DMS 273 treated with DMSO at 0.1 percent for 48 hours (cell line): ENCODE results near the gene CALB2.
"Not testable (repeated sequence)": the region's sequence is repeated elsewhere in the genome, so short reads cannot be mapped to it uniquely, and the experiment has no call there.

Experiments
- DNase-seq: peaks from one replicate; lab custom pipeline; 2025; lab: John Stamatoyannopoulos, UW

CALB2 gene

DNA sequence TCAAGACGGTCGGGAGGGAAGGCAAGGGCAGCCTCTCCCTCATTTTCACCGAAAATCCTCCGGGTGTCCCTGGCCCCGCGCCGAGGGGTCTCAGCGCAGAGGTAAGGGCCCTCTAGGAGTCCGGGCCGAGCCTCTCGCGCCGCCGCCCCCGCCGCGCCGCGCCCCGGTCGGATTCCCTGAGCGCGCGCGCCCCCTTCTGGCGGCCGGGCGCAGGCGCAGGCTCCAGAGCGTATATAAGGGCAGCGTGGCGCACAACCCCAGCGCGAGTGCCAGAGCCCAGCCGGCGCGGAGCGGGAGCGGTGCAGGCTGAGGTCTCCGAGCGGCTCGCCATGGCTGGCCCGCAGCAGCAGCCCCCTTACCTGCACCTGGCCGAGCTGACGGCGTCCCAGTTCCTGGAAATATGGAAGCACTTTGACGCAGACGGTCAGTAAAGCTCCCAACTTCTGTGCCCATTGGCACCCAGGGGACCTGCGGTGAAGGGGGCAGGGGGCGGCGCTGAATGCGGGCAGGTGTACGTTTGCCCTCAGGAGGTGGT lies at the start of gene CALB2:
Gene CALB2 (plus strand): TSS at position 260 of the 535 bp plus-strand sequence. CDS start 70 bp downstream, at position 330.
- peak; percentile 24 for DNase-seq

DNA sequence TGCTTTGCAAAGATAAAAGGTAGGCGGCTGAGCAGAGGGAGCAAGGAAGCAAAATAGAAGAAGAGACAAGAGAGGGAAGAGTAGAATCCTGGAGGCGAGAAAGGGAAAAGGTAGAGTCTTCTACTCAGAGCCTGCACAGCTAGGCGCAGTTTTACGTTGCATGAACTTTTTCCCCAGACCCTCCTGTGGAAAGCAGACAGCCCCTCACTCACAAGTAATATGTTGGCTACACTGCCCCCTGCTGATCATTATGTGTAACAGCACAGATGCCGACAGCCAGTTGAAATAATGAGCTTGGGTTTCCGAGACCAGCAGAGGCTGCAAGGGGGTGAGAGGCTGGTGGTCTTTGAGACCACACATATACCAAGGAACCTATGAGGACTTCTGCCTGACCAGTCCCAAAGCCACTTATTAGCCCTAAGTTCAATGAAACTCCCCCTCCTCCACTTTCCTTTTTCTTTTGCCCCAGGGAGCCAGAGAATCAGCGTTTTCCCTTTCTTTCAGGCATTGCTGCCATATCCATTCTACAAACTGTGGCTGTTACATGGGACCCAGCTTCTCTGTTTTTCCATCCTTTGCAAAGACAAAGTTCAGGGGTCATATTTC lies 46.9 kb upstream of the CALB2 start:
- DNase-seq: no peak

DNA sequence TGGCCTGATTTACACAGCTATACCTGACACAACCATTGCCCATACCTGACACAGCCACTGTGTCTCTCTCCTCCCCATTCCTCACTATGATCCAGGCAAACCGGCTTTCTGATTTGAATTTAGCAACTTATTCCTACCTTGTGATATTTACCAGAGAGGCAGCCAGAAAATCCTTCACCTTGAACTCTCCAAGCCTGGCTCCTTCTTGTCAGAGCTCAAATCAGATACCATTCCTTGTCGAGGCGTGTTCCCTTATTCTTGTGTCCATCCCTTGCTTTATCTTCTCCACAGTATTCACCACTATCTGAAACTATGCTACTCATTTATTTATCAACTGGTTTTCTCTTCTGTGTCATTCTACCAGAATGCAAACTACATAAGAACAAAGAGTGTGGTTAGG lies 44.9 kb upstream of the CALB2 start:
- DNase-seq: not testable (repeated sequence)

GRCh38 chr16:71315269-71315668 lies 43.3 kb upstream of the CALB2 start:
- no peak for DNase-seq

DNA sequence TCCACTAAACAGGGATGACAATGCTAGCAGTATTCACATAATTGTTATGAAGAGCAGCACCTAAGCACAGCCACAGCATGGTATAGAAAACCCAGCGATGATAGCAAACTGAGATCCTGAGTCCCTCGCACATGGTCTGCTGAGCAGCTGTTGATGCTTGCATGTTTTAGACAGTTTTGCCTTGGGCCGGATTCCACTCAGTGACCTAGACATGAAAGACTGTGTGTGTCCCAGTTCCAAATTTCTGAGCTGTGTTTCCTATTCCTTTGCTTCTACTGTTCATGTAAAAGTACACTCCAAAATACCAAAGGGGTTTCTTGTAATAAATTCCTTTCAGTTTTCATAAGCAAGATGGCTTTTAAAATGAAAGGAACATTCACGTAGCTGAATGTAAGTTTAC lies 38.5 kb upstream of the CALB2 start:
- no peak for DNase-seq

GRCh38 chr16:71327720-71328119 lies 30.8 kb upstream of the CALB2 start:
- DNase-seq: no peak

DNA sequence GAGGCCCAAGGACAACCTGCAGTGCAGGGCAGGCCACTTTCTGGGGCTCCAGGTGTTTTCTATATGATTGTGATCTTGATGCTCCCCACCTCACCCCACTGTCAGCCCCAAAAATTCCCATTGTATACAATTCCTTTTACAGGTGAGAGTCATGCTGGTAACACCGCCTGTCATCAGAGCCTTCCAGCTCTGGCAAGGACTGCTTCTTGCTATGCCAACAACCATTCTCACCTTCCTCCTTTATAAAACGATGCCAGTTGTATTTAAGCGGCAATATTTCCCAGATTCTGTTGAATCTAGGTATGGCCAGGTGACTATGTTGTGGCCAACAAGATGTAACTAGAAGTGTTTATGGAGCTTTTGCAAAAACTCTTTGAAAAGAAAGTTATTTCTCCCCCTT lies 30.4 kb upstream of the CALB2 start:
- no peak for DNase-seq

- DNase-seq: no peak
These were observed 20.9 kb upstream of the CALB2 start for GRCh38 chr16:71337631-71338030.

DNA sequence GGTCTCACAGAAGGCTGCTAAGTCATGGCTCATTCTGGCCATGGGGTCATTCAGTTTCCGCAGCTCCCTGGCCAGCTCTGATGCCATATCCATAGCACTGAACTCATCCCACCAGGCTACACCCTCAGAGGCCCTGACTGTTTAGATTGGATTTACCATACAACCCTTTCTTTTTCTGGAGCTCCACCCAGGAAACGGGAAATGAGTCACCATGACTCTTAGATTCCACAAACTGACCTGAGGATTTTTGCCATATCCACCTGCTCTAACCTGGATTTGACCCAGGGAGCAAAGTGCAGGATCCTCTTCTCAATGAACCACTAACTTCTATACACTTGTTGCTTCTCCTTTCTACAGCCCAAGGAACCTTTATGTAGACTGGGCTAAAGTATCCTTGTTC lies 20.3 kb upstream of the CALB2 start:
- DNase-seq: no peak

- no peak for DNase-seq
These were observed 19.9 kb upstream of the CALB2 start for GRCh38 chr16:71338632-71339031.

GRCh38 chr16:71339236-71340171 lies 19.0 kb upstream of the CALB2 start:
- DNase-seq: no peak

DNA sequence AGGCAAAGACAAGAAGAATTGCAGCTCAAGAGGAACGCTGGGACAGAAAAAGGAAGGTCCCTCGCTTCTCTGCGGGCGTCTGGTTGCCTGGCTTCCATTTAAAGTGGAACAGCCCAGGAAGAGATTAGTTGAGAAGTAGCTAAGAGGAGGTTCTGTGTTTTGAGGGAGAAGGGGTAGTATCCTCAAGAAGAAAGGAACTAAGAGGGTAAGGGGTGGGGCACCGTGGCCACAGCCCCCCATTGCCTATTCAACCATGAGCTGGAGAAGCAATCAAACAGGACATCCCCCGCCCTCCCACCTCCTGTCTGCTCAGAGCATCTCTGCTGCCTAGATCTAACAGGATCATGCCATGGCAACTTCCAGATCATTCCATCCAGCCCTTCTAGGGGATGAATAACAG lies 18.1 kb upstream of the CALB2 start:
- DNase-seq: no peak

GRCh38 chr16:71341881-71342280 lies 16.6 kb upstream of the CALB2 start:
- no peak for DNase-seq

DNA sequence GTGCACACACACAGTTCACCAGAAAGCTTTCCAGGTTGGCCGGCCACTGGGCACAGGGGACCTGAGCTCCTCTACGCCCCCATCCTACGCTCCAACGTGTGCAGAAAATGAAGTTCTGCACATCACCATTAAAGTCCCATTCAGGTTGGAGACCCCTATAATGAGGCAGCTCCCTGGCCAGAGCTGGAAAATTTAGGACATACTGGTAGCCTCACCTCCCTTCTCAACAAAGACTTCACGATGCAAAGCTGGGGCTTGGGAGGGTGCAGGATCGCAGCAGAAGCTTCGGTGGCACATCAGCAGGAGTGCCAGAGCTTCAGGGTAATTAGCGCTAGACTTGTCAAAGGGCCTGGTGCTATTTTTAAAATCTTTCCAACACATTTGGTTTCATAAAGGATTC lies 15.4 kb upstream of the CALB2 start:
- DNase-seq: no peak

DNA sequence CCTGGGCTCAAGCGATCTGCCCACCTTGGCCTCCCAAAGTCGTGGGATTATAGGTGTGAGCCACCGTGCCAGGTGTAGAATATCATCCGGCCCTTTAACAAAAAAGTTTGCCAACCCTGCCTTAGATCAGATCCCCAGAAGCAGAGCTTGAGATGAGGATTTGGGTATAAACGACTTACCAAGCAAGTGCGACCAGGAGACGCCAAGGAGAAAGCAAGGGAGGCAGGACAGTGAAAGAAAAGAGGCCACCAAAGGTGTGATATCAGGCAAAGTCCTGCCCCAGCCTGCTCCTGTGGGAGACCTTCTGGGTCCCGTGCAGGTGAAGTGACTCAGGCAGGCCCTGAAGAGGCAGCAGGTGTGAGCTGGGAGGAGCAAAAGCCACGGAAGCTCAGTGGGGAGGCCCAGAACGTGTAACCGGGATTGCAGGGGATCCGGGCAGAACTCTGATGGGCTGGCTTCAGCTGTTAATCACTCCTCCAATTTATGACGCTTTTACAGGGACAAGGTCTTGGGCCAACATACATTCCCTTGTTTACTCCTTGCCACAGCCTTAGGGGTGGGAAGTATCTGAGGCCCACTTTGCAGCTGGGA lies 14.1 kb upstream of the CALB2 start:
- no peak for DNase-seq

- no peak for DNase-seq
These were observed 13.5 kb upstream of the CALB2 start for GRCh38 chr16:71345031-71345430.

- DNase-seq: no peak
These were observed 11.4 kb upstream of the CALB2 start for GRCh38 chr16:71347146-71347545.

- DNase-seq: no peak
These were observed 10.0 kb upstream of the CALB2 start for GRCh38 chr16:71348262-71349085.

- no peak for DNase-seq
These were observed 7.5 kb upstream of the CALB2 start for GRCh38 chr16:71350821-71351557.

- no peak for DNase-seq
These were observed 7.0 kb upstream of the CALB2 start for GRCh38 chr16:71351558-71351901.

GRCh38 chr16:71352466-71352865 lies 6.1 kb upstream of the CALB2 start:
- DNase-seq: no peak
